ENCODE measurements around the gene ESCO1. TPM values are rescaled to one million over a fixed set of nuclear protein-coding genes. Genes with fewer than 3 reads are reported as not detected.

Gene ESCO1
- total RNA-seq, 2 experiments from 2014 or later, result 18.1 to 20.5 TPM

DNA sequence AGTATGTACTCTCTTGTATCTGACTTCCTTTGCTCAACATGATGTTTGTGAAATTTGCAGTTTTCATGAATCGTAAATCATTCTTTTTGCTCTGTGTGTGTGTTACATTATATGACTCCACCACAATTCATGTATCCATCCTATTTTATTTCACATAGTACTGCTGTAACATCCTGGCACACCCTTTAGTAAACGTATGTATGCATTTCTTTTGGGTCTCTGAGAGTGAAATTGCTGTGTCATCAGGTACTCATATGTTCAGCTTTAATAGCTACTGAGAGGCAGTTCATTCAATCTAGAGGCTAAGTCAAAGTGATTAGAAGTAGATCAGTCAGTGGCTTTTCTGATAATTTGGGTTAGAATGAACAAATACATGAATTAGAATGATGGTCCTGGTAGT lies 118.8 kb downstream of the ESCO1 start:
- H3K9me3 Mint-ChIP-seq (ENCODE audit: insufficient read depth), result no peaks in the 10 kb centered on the region
- H3K4me1 Mint-ChIP-seq (ENCODE audit: low read depth), result no peaks in the 10 kb centered on the region
- peaks cover 3% of the 10 kb centered on the region for H3K27me3 Mint-ChIP-seq (ENCODE audit: low read depth)
- H3K4me3 Mint-ChIP-seq, result no peak overlapping the region
- DNase-seq, result no peak
- no peak for ATAC-seq
- no peak overlapping the region for H3K27ac Mint-ChIP-seq
- CTCF ChIA-PET, result no interaction called here
- no peaks in the 10 kb centered on the region for H3K36me3 Mint-ChIP-seq (ENCODE audit: low read depth)
- POLR2A ChIA-PET, result no interaction called here

DNA sequence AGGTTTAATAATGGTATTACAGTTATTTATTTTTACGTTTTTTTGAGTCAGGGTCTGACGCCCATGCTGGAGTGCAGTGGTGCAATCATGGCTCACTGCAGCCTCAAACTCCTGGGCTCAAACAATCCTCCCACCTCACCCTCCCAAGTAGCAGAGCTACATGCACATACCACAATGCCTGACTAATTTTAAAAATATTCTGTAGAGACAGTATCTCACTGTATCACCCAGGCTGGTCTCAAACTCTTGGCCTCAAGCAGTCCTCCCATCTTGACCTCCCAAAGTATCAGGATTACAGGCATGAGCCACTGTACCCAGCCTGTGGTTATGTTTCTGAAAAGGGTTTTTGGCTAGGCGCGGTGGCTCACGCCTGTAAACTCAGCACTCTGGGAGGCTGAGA lies 120.8 kb downstream of the ESCO1 start:
- peaks cover 3% of the 10 kb centered on the region for H3K27me3 Mint-ChIP-seq (ENCODE audit: low read depth)
- H3K9me3 Mint-ChIP-seq (ENCODE audit: insufficient read depth), result no peaks in the 10 kb centered on the region
- H3K27ac Mint-ChIP-seq, result no peak overlapping the region
- ChIA-PET CTCF (no interaction called here), POLR2A (no interaction called here)
- no peaks in the 10 kb centered on the region for H3K4me1 Mint-ChIP-seq (ENCODE audit: low read depth)
- no peak overlapping the region for H3K4me3 Mint-ChIP-seq
- no peak for ATAC-seq
- H3K36me3 Mint-ChIP-seq (ENCODE audit: low read depth), result no peaks in the 10 kb centered on the region
- DNase-seq, result no peak

Other genes with a start within 250 kb of the ESCO1 start
- gene SNRPD1, start 11.6 kb upstream of the ESCO1 start, total RNA-seq, result 100 to 1,000 TPM; 102 to 114 TPM
- 10 to 100 TPM; 54.0 to 57.5 TPM for gene ABHD3, start 104.1 kb upstream of the ESCO1 start, total RNA-seq
- 10 to 100 TPM; 32.6 to 37.4 TPM for gene MIB1, start 140.1 kb upstream of the ESCO1 start, total RNA-seq